Natural killer cell (primary cell): ENCODE data around the gene NFS1. TPM values are rescaled to one million over a fixed set of nuclear protein-coding genes. Genes with fewer than 3 reads are reported as not detected.
A peak's percentile ranks its signal among the peaks of the same experiment; 100 is the strongest.

ENCODE experiments used
- ATAC-seq, 3 donors: fragments of 150-1000 bp in 2 of 3; fragments of 200-7000 bp in 1 of 3; cut with Tn5 transposase; 1 replicate in 1 of 3; 2 replicates in 2 of 3; pipeline ENCODE4 v1.10.0; 2021; ENCODE audit warnings: mild to moderate bottlenecking in 2 of 3, moderate library complexity in 2 of 3
- DNase-seq, 2 donors: peaks; one replicate each; pipeline versions ENCODE4 v3.0.0 to v3.0.0-alpha.2; 2013 to 2021; ENCODE audit warnings: mixed read lengths in 1 of 2
- H3K27ac ChIP-seq: one replicate; pipeline ENCODE4 v1.5.1; 2013; ENCODE audit warnings: mild to moderate bottlenecking, low read length
- H3K27me3 ChIP-seq: one replicate; pipeline ENCODE4 v1.6.1; 2013; ENCODE audit warnings: low read length; ENCODE audit not compliant: control insufficient read depth, insufficient read depth
- H3K36me3 ChIP-seq: one replicate; pipeline ENCODE4 v1.6.1; 2013; ENCODE audit warnings: low read length; ENCODE audit not compliant: control insufficient read depth, insufficient read depth
- H3K4me1 ChIP-seq: one replicate; pipeline ENCODE4 v1.6.1; 2013; ENCODE audit warnings: low read length; ENCODE audit not compliant: control insufficient read depth, insufficient read depth
- H3K4me3 ChIP-seq: one replicate; pipeline ENCODE4 v1.5.1; 2013; ENCODE audit warnings: low read length
- H3K9me3 ChIP-seq: one replicate; pipeline ENCODE4 v1.6.1; 2013; ENCODE audit warnings: low read length; ENCODE audit not compliant: control insufficient read depth, insufficient read depth
- H3K27ac Mint-ChIP-seq, 2 donors: one replicate each; pipeline ENCODE4 v1.8.0; 2022; ENCODE audit warnings: mild to moderate bottlenecking in 2 of 2, mixed read lengths in 2 of 2, moderate library complexity in 1 of 2
- H3K27me3 Mint-ChIP-seq, 2 donors: one replicate each; pipeline ENCODE4 v1.8.0; 2022; ENCODE audit warnings: low read depth in 2 of 2, mixed read lengths in 2 of 2
- H3K36me3 Mint-ChIP-seq: one replicate; pipeline ENCODE4 v1.8.0; 2022; ENCODE audit warnings: mixed read lengths
- H3K4me1 Mint-ChIP-seq, 2 donors: one replicate each; pipeline ENCODE4 v1.8.0; 2022; ENCODE audit warnings: mixed read lengths in 2 of 2
- H3K4me3 Mint-ChIP-seq: one replicate; pipeline ENCODE4 v1.8.0; 2022; ENCODE audit warnings: mild to moderate bottlenecking, moderate library complexity, mixed read lengths
- H3K9me3 Mint-ChIP-seq, 2 donors: one replicate each; pipeline ENCODE4 v1.8.0; 2022; ENCODE audit warnings: mixed read lengths in 2 of 2
- CTCF ChIP-seq: fragments of 200-600 bp; IDR thresholded peaks from one replicate; pipeline ENCODE4 v1.8.0; 2022; ENCODE audit warnings: antibody characterized with exemption
- WGBS: methylation state at CpG from one replicate; pipeline ENCODE4 v1.1.7; 2013; ENCODE audit warnings: missing lambda C conversion rate; ENCODE audit not compliant: insufficient coverage; 5-methylcytosine and 5-hydroxymethylcytosine counted together
- intact Hi-C: fragments of 100-400 bp; cut with micrococcal nuclease; formaldehyde crosslinking; loops from one replicate; pipeline ENCODE4 v1.14.2; 2022
- total RNA-seq, 4 donors: library from RNA; stranded (reverse); fragments of 120-200 nt in 1 of 4; gene quantifications; one replicate each; pipeline versions ENCODE4 v1.2.3 to v1.2.4, GENCODE V29; 2013 to 2022

Gene NFS1
- total RNA-seq, 3 donors from 2014 or later (not counting 1 experiment from before 2014, with no cell fraction given) = 11.3 to 20.8 (median 16.0) TPM

GRCh38 chr20:35652641-35653429, 46.3 kb downstream of the NFS1 start:
- WGBS = 94% methylated on average over 13 of the region's 13 CpGs
- Histone ChIP-seq H3K4me1 (peaks cover 11% of the 10 kb centered on the region), H3K27ac (no peak overlapping the region), H3K27me3 (no peaks in the 10 kb centered on the region), H3K4me3 (no peak overlapping the region), H3K9me3 (no peaks in the 10 kb centered on the region), H3K36me3 (peaks cover 59% of the 10 kb centered on the region)
- TF ChIP-seq CTCF = no peak
- DNase-seq = no peak
- H3K36me3 Mint-ChIP-seq = no peaks in the 10 kb centered on the region
- H3K4me1 Mint-ChIP-seq = peaks cover 51 to 52% of the 10 kb centered on the region in 2 donors
- H3K4me3 Mint-ChIP-seq = no peak overlapping the region
- no peaks in the 10 kb centered on the region for H3K27me3 Mint-ChIP-seq
- no peaks in the 10 kb centered on the region for H3K9me3 Mint-ChIP-seq
- H3K27ac Mint-ChIP-seq = no peak overlapping the region
- no peak for ATAC-seq
- intact Hi-C loops = no loop called here

- H3K9me3 Mint-ChIP-seq = no peaks in the 10 kb centered on the region
- H3K36me3 ChIP-seq = peaks cover 54% of the 10 kb centered on the region
- H3K4me1 ChIP-seq = peaks cover 6% of the 10 kb centered on the region
- intact Hi-C loops = no loop called here
- peak overlapping the region; percentile 37 to 81 for H3K27ac Mint-ChIP-seq
- ATAC-seq (no peak), DNase-seq (no peak)
- no peak overlapping the region for H3K4me3 Mint-ChIP-seq
- peaks cover 45 to 46% of the 10 kb centered on the region in 2 donors for H3K4me1 Mint-ChIP-seq
- no peaks in the 10 kb centered on the region for H3K27me3 ChIP-seq
- no peak overlapping the region for H3K4me3 ChIP-seq
- H3K36me3 Mint-ChIP-seq = no peaks in the 10 kb centered on the region
- no peak for TF ChIP-seq CTCF
- no peaks in the 10 kb centered on the region for H3K27me3 Mint-ChIP-seq
- H3K9me3 ChIP-seq = no peaks in the 10 kb centered on the region
- no peak overlapping the region for H3K27ac ChIP-seq
Measured at GRCh38 chr20:35651958-35652357, 47.2 kb downstream of the NFS1 start.

DNA sequence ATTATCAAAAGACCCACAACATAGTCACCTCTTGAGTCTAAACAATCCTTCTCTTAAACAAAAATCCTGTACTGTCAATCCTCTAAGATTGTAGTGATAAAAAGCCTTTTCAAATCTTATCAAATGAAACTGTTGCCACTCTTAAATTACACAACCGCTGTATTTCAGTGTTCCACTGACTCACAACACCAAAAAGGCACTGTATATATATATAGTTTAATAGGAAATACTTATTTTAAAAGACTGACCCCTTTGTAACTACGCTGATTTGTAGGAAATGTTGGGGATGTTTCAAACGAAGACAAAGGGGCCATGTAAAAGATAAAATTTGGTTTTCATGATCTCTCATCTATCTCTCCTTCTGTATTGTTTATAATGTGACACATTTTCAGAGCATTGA, 48.5 kb downstream of the NFS1 start:
- H3K36me3 Mint-ChIP-seq = no peaks in the 10 kb centered on the region
- H3K4me1 Mint-ChIP-seq = peaks cover 40 to 42% of the 10 kb centered on the region in 2 donors
- peak overlapping the region; percentile 37 to 81 for H3K27ac Mint-ChIP-seq
- no peaks in the 10 kb centered on the region for H3K27me3 ChIP-seq
- ATAC-seq (no peak), DNase-seq (no peak)
- intact Hi-C loops = no loop called here
- H3K9me3 Mint-ChIP-seq = no peaks in the 10 kb centered on the region
- no peak overlapping the region for H3K27ac ChIP-seq
- no peak overlapping the region for H3K4me3 ChIP-seq
- H3K4me3 Mint-ChIP-seq = no peak overlapping the region
- no peaks in the 10 kb centered on the region for H3K9me3 ChIP-seq
- H3K4me1 ChIP-seq = peaks cover 7% of the 10 kb centered on the region
- no peaks in the 10 kb centered on the region for H3K27me3 Mint-ChIP-seq
- peaks cover 48% of the 10 kb centered on the region for H3K36me3 ChIP-seq
- TF ChIP-seq CTCF = no peak
- no CpG with 5 or more reads among the region's 3 CpGs for WGBS

- peaks cover 5% of the 10 kb centered on the region for H3K4me1 ChIP-seq
- peaks cover 31% of the 10 kb centered on the region for H3K36me3 ChIP-seq
- no peak overlapping the region for H3K4me3 Mint-ChIP-seq
- H3K9me3 ChIP-seq = no peaks in the 10 kb centered on the region
- no peak for ATAC-seq
- H3K27ac Mint-ChIP-seq = peak overlapping the region; percentile 80 to 81
- H3K27ac ChIP-seq = no peak overlapping the region
- no peaks in the 10 kb centered on the region for H3K27me3 Mint-ChIP-seq
- H3K4me1 Mint-ChIP-seq = peaks cover 58 to 60% of the 10 kb centered on the region in 2 donors
- no peak overlapping the region for H3K4me3 ChIP-seq
- H3K36me3 Mint-ChIP-seq = no peaks in the 10 kb centered on the region
- H3K27me3 ChIP-seq = no peaks in the 10 kb centered on the region
- no peak for TF ChIP-seq CTCF
- intact Hi-C loops = no loop called here
- no peaks in the 10 kb centered on the region for H3K9me3 Mint-ChIP-seq
- no peak for DNase-seq
Measured at GRCh38 chr20:35648836-35649235, 50.3 kb downstream of the NFS1 start.
